Astrocyte (in vitro differentiated cells and primary cell): ENCODE results near the gene RAB22A. TPM values are rescaled to one million over a fixed set of nuclear protein-coding genes. Genes with fewer than 3 reads are reported as not detected.

Experiments used
- DNase-seq: peaks from one replicate; pipeline ENCODE4 v3.0.0-alpha.2; 2010; ENCODE audit warnings: low read depth
- FAIRE-seq: peaks from 2 replicates; lab custom pipeline; 2011; peaks lifted over from hg19 to GRCh38; lab: Jason Lieb, UNC
- H2AFZ ChIP-seq: 2 replicates; pipeline ENCODE4 v1.6.0; 2012; ENCODE audit warnings: low read depth, low read length, inconsistent platforms
- H3K27ac ChIP-seq: 2 replicates; pipeline ENCODE4 v1.5.1; 2011; ENCODE audit warnings: low read depth, low read length, inconsistent platforms
- H3K27me3 ChIP-seq: 2 replicates; pipeline ENCODE4 v1.6.0; 2011; ENCODE audit warnings: low read length, inconsistent platforms; ENCODE audit not compliant: insufficient read depth
- H3K36me3 ChIP-seq: 2 replicates; pipeline ENCODE4 v1.5.1; 2011; ENCODE audit warnings: low read length, inconsistent platforms; ENCODE audit not compliant: insufficient read depth
- H3K4me1 ChIP-seq: 2 replicates; pipeline ENCODE4 v1.5.1; 2011; ENCODE audit warnings: low read length, inconsistent platforms; ENCODE audit not compliant: insufficient read depth
- H3K4me2 ChIP-seq: 2 replicates; pipeline ENCODE4 v1.6.0; 2012; ENCODE audit warnings: low read length, inconsistent platforms
- H3K4me3 ChIP-seq: 2 replicates; pipeline ENCODE4 v1.5.1; 2011; ENCODE audit warnings: low read depth, mild to moderate bottlenecking, low read length, inconsistent platforms; ENCODE audit not compliant: insufficient read depth
- H3K79me2 ChIP-seq: 2 replicates; pipeline ENCODE4 v1.6.0; 2012; ENCODE audit warnings: mild to moderate bottlenecking, low read length, inconsistent platforms; ENCODE audit not compliant: insufficient read depth
- H3K9ac ChIP-seq: 2 replicates; pipeline ENCODE4 v1.6.0; 2012; ENCODE audit warnings: mild to moderate bottlenecking, low read length, inconsistent platforms
- H3K9me3 ChIP-seq: 2 replicates; pipeline ENCODE4 v1.5.1; 2012; ENCODE audit warnings: low read depth, mild to moderate bottlenecking, low read length, inconsistent platforms; ENCODE audit not compliant: insufficient read depth
- H4K20me1 ChIP-seq: 2 replicates; pipeline ENCODE4 v1.6.0; 2012; ENCODE audit warnings: low read length, inconsistent platforms; ENCODE audit not compliant: insufficient read depth
- H3K27ac Mint-ChIP-seq: one replicate; pipeline ENCODE4 v1.8.0; 2021; ENCODE audit warnings: mild to moderate bottlenecking, mixed read lengths; ENCODE audit not compliant: unreplicated experiment
- H3K27me3 Mint-ChIP-seq: one replicate; pipeline ENCODE4 v1.8.0; 2021; ENCODE audit warnings: low read depth, mixed read lengths; ENCODE audit not compliant: unreplicated experiment
- H3K36me3 Mint-ChIP-seq: one replicate; pipeline ENCODE4 v1.8.0; 2021; ENCODE audit warnings: low read depth, mixed read lengths; ENCODE audit not compliant: unreplicated experiment
- H3K4me1 Mint-ChIP-seq: one replicate; pipeline ENCODE4 v1.8.0; 2021; ENCODE audit warnings: low read depth, mixed read lengths; ENCODE audit not compliant: unreplicated experiment
- H3K4me3 Mint-ChIP-seq: one replicate; pipeline ENCODE4 v1.8.0; 2021; ENCODE audit warnings: mild to moderate bottlenecking, moderate library complexity, mixed read lengths; ENCODE audit not compliant: unreplicated experiment
- H3K9me3 Mint-ChIP-seq: one replicate; pipeline ENCODE4 v1.8.0; 2021; ENCODE audit warnings: mild to moderate bottlenecking, mixed read lengths; ENCODE audit not compliant: unreplicated experiment
- CTCF ChIP-seq: IDR thresholded peaks from 2 replicates; pipeline ENCODE4 v1.5.1; 2011; ENCODE audit warnings: low read depth, mild to moderate bottlenecking, inconsistent platforms, low read length, moderate library complexity; ENCODE audit not compliant: insufficient read depth
- EZH2 ChIP-seq: IDR thresholded peaks from 2 replicates; pipeline ENCODE4 v1.6.1; 2012; ENCODE audit warnings: mild to moderate bottlenecking, low read length, inconsistent platforms; ENCODE audit not compliant: insufficient read depth
- total RNA-seq: library from RNA; stranded (reverse); gene quantifications from 2 replicates; pipeline ENCODE4 v1.2.1, GENCODE V29; 2021

RAB22A gene
- total RNA-seq, 1 donor from 2014 or later = 16.6 TPM

GRCh38 chr20:58297394-58297793 is 12.1 kb upstream of the RAB22A start:
- Histone ChIP-seq H3K9me3 (no peaks in the 10 kb centered on the region), H4K20me1 (peaks cover 71% of the 10 kb centered on the region), H3K9ac (no peak overlapping the region), H2AFZ (no peak overlapping the region), H3K4me1 (no peaks in the 10 kb centered on the region), H3K4me2 (no peak overlapping the region), H3K79me2 (peaks cover 78% of the 10 kb centered on the region), H3K36me3 (peaks cover 3% of the 10 kb centered on the region), H3K4me3 (no peak overlapping the region), H3K27ac (no peak overlapping the region), H3K27me3 (no peaks in the 10 kb centered on the region)
- Mint-ChIP-seq H3K36me3 (peaks cover 15% of the 10 kb centered on the region), H3K4me3 (no peak overlapping the region), H3K27ac (no peak overlapping the region), H3K9me3 (no peaks in the 10 kb centered on the region), H3K27me3 (no peaks in the 10 kb centered on the region), H3K4me1 (peaks cover 24% of the 10 kb centered on the region)
- TF ChIP-seq CTCF (no peak), EZH2 (no peak)
- DNase-seq (no peak), FAIRE-seq (no peak)

GRCh38 chr20:58300321-58300720 is 9.2 kb upstream of the RAB22A start:
- Histone ChIP-seq H3K36me3 (peaks cover 3% of the 10 kb centered on the region), H2AFZ (no peak overlapping the region), H3K9ac (no peak overlapping the region), H3K79me2 (peaks cover 73% of the 10 kb centered on the region), H3K27me3 (no peaks in the 10 kb centered on the region), H4K20me1 (peaks cover 49% of the 10 kb centered on the region), H3K27ac (no peak overlapping the region), H3K4me2 (no peak overlapping the region), H3K9me3 (no peaks in the 10 kb centered on the region), H3K4me3 (no peak overlapping the region), H3K4me1 (no peaks in the 10 kb centered on the region)
- no peak overlapping the region for H3K27ac Mint-ChIP-seq
- H3K27me3 Mint-ChIP-seq = no peaks in the 10 kb centered on the region
- FAIRE-seq (no peak), DNase-seq (no peak)
- no peak for TF ChIP-seq EZH2
- no peak for TF ChIP-seq CTCF
- no peaks in the 10 kb centered on the region for H3K9me3 Mint-ChIP-seq
- H3K36me3 Mint-ChIP-seq = peaks cover 15% of the 10 kb centered on the region
- peaks cover 10% of the 10 kb centered on the region for H3K4me1 Mint-ChIP-seq
- no peak overlapping the region for H3K4me3 Mint-ChIP-seq

GRCh38 chr20:58303547-58303946 is 6.0 kb upstream of the RAB22A start:
- no peak for TF ChIP-seq EZH2
- no peak for TF ChIP-seq CTCF
- no peak for FAIRE-seq
- Histone ChIP-seq H3K9me3 (no peaks in the 10 kb centered on the region), H4K20me1 (peaks cover 27% of the 10 kb centered on the region), H3K27ac (no peak overlapping the region), H3K4me2 (no peak overlapping the region), H3K9ac (no peak overlapping the region), H3K4me1 (peaks cover 13% of the 10 kb centered on the region), H3K4me3 (no peak overlapping the region), H3K36me3 (peaks cover 3% of the 10 kb centered on the region), H2AFZ (no peak overlapping the region), H3K79me2 (peaks cover 54% of the 10 kb centered on the region), H3K27me3 (no peaks in the 10 kb centered on the region)
- no peak overlapping the region for H3K4me3 Mint-ChIP-seq
- no peak overlapping the region for H3K27ac Mint-ChIP-seq
- H3K27me3 Mint-ChIP-seq = no peaks in the 10 kb centered on the region
- no peaks in the 10 kb centered on the region for H3K9me3 Mint-ChIP-seq
- no peak for DNase-seq
- H3K36me3 Mint-ChIP-seq = peaks cover 19% of the 10 kb centered on the region
- H3K4me1 Mint-ChIP-seq = peaks cover 17% of the 10 kb centered on the region
